GM12892 (cell line): Measurements from ENCODE around the gene PRKRA.

Experiments
- POLR2A ChIP-seq: IDR thresholded peaks from 2 replicates; pipeline ENCODE4 v1.6.1; 2011; ENCODE audit warnings: low read depth, low read length, control low read depth
- POLR2AphosphoS5 ChIP-seq: IDR thresholded peaks from 2 replicates; pipeline ENCODE4 v1.6.1; 2011; ENCODE audit warnings: low read depth, low read length, control low read depth
- TAF1 ChIP-seq: IDR thresholded peaks from 2 replicates; pipeline ENCODE4 v1.6.1; 2011; ENCODE audit warnings: low read depth, mild to moderate bottlenecking, control low read depth, low read length, borderline replicate concordance

DNA sequence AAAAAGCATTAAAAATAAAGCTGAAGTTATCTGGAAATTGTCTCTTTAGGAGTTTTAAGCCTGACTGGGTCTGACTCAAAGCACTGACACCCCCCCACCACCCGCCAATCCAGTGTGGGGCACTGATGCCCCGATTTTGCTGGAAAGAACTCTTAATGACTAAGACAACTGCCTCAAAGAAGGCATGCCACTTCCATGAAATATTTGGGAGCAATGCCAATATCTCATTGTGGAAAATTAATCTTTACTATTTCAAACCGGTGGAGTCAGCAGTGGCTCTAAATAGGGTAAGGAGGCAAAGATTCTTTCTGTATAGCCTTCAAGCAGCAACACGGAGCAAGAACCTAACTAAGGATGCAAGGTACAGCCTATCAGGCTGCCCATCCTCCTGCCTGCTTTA is 23.0 kb upstream of the PRKRA start:
- TF ChIP-seq POLR2A (no peak), POLR2AphosphoS5 (no peak), TAF1 (no peak)
